Keratinocyte (primary cell): ENCODE results near the gene GMEB2. TPM values are rescaled to one million over a fixed set of nuclear protein-coding genes. Genes with fewer than 3 reads are reported as not detected.
"Not testable (repeated sequence)": the region's sequence is repeated elsewhere in the genome, so short reads cannot be mapped to it uniquely, and the experiment has no call there.

Experiments used
- DNase-seq: peaks from one replicate; pipeline ENCODE4 v3.0.0-alpha.2; 2011; ENCODE audit warnings: low read depth, missing footprints, low spot score
- FAIRE-seq: peaks from 2 replicates; lab custom pipeline; 2011; peaks lifted over from hg19 to GRCh38; lab: Jason Lieb, UNC
- H2AFZ ChIP-seq: 2 replicates; pipeline ENCODE4 v1.6.0; 2012; ENCODE audit warnings: low read length, control low read depth, inconsistent platforms; ENCODE audit not compliant: control insufficient read depth
- H3K27ac ChIP-seq: 2 replicates; pipeline ENCODE4 v1.5.1; 2011; ENCODE audit warnings: low read length; ENCODE audit not compliant: control insufficient read depth, insufficient read depth
- H3K27me3 ChIP-seq: 3 replicates; pipeline ENCODE4 v1.6.0; 2011; ENCODE audit warnings: low read length; ENCODE audit not compliant: control insufficient read depth, insufficient read depth; ENCODE audit errors: extremely low read depth
- H3K36me3 ChIP-seq, 2 experiments: 2 replicates in 1 of 2; 3 replicates in 1 of 2; pipeline ENCODE4 v1.5.1; 2011; ENCODE audit warnings: low read length in 2 of 2, mild to moderate bottlenecking in 1 of 2; ENCODE audit not compliant: control insufficient read depth in 2 of 2, insufficient read depth in 2 of 2; ENCODE audit errors: extremely low read depth in 1 of 2
- H3K4me1 ChIP-seq: 3 replicates; pipeline ENCODE4 v1.5.1; 2011; ENCODE audit warnings: low read length; ENCODE audit not compliant: control insufficient read depth, insufficient read depth; ENCODE audit errors: extremely low read depth
- H3K4me2 ChIP-seq: 3 replicates; pipeline ENCODE4 v1.6.0; 2011; ENCODE audit warnings: low read depth, low read length; ENCODE audit not compliant: control insufficient read depth, insufficient read depth; ENCODE audit errors: extremely low read depth
- H3K4me3 ChIP-seq, 3 experiments: fragments of 200-600 bp in 1 of 3; sonication (generic) in 1 of 3; 2 replicates in 2 of 3; 3 replicates in 1 of 3; pipeline ENCODE4 v1.5.1; 2011 to 2016; ENCODE audit warnings: low read length in 3 of 3, mild to moderate bottlenecking in 3 of 3, control low read depth in 2 of 3, inconsistent platforms in 1 of 3, low read depth in 1 of 3, mixed read lengths in 1 of 3, mixed run types in 1 of 3, moderate library complexity in 1 of 3; ENCODE audit not compliant: control insufficient read depth in 2 of 3, insufficient read depth in 2 of 3; ENCODE audit errors: extremely low read depth in 1 of 3
- H3K79me2 ChIP-seq: 2 replicates; pipeline ENCODE4 v1.6.0; 2012; ENCODE audit warnings: low read length; ENCODE audit not compliant: control insufficient read depth, insufficient read depth
- H3K9ac ChIP-seq: 3 replicates; pipeline ENCODE4 v1.6.0; 2011; ENCODE audit warnings: low read length; ENCODE audit not compliant: control insufficient read depth, insufficient read depth; ENCODE audit errors: extremely low read depth
- H3K9me1 ChIP-seq: 3 replicates; pipeline ENCODE4 v1.6.0; 2011; ENCODE audit warnings: low read length; ENCODE audit not compliant: control insufficient read depth, insufficient read depth; ENCODE audit errors: extremely low read depth
- H3K9me3 ChIP-seq: 2 replicates; pipeline ENCODE4 v1.5.1; 2012; ENCODE audit warnings: low read depth, low read length; ENCODE audit not compliant: control insufficient read depth
- H4K20me1 ChIP-seq: 3 replicates; pipeline ENCODE4 v1.6.0; 2011; ENCODE audit warnings: low read length; ENCODE audit not compliant: control insufficient read depth, insufficient read depth; ENCODE audit errors: extremely low read depth
- EZH2 ChIP-seq: IDR thresholded peaks from one replicate; pipeline ENCODE4 v1.6.1; 2012; ENCODE audit warnings: inconsistent platforms, mild to moderate bottlenecking, low read length, moderate library complexity
- dilution Hi-C: fragments of 300-500 bp; cut with MboI; formaldehyde crosslinking; loops from one replicate; pipeline ENCODE4 v1.7.0; 2020; ENCODE audit warnings: low sequenced_read_pairs; ENCODE audit not compliant: extremely low pct_ligation_motif_present
- polyA plus RNA-seq, 5 experiments: library from polyadenylated mRNA; depleted of rRNA in 3 of 5; stranded (reverse) in 3 of 5; stranded (forward) in 1 of 5; unstranded in 1 of 5; fragments of >200 nt; gene quantifications; 1 replicate in 1 of 5; 2 replicates in 3 of 5; 3 replicates in 1 of 5; pipeline versions ENCODE4 v1.2.1 to v1.2.3, GENCODE V29; 2011 to 2012; ENCODE audit warnings: missing spikeins in 2 of 5, low read depth in 1 of 5, low replicate concordance in 1 of 5
- TF ChIP-seq, protein P1 (sequence below), 3 experiments: IDR thresholded peaks in 1 of 3; conservative IDR thresholded peaks in 1 of 3; optimal IDR thresholded peaks in 1 of 3; 2 replicates in 2 of 3; 3 replicates in 1 of 3; pipeline versions ENCODE3 to v1.5.1; 2011; ENCODE audit warnings: low read length in 3 of 3, mild to moderate bottlenecking in 3 of 3, moderate library complexity in 2 of 3, control low read depth in 1 of 3, inconsistent platforms in 1 of 3; ENCODE audit not compliant: insufficient read depth in 2 of 3; ENCODE audit errors: extremely low read depth in 1 of 3

Gene GMEB2
- polyA plus RNA-seq, 1 donor (not counting 4 experiments of a cell fraction or from before 2014, with no cell fraction given), result 5.1 TPM

DNA sequence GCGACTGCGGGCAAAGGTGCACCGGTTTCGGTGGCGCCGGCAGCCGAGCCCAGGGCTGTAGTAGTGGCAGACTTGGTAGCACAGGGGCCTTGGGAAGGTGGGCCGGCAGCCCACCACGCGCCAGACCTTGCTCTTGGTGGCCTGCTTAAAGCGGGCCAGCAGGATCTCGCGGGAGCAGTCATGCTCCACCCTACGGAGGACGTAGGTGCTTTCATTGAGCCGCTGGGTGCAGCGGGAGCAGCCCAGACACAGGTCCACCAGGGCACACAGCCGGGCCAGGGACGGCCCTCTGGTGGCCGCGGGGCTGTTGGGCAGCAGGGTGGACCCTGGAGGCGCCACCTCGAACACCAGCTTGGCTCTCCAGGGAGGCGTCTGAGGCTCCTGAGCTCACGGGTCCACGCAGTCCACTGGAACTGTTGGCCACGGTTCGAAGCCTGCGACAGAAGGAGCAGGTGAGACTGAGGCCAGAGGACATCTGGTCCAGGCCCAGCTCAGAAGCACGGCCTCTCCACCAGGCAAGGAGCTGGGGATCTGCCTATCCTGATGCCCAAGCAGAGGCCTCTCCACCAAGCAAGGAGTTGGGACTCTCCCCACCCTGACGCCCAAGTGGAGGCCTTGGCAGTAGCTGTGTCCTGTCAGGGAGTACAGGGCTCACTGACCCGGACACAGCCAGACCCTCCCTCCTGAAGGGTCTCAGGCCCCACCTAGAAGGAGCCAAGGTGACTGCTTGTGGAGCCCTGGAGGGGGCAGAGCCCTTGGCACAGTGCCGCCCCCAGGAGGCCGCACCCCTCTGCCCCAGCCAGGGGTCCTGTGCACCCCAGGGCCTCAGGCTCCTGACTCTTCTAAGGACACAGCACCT lies 53.9 kb downstream of the GMEB2 start:
- TF ChIP-seq, protein P1, sequence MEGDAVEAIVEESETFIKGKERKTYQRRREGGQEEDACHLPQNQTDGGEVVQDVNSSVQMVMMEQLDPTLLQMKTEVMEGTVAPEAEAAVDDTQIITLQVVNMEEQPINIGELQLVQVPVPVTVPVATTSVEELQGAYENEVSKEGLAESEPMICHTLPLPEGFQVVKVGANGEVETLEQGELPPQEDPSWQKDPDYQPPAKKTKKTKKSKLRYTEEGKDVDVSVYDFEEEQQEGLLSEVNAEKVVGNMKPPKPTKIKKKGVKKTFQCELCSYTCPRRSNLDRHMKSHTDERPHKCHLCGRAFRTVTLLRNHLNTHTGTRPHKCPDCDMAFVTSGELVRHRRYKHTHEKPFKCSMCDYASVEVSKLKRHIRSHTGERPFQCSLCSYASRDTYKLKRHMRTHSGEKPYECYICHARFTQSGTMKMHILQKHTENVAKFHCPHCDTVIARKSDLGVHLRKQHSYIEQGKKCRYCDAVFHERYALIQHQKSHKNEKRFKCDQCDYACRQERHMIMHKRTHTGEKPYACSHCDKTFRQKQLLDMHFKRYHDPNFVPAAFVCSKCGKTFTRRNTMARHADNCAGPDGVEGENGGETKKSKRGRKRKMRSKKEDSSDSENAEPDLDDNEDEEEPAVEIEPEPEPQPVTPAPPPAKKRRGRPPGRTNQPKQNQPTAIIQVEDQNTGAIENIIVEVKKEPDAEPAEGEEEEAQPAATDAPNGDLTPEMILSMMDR (optimal IDR thresholded peaks at IDR 0.05 in 1 of 3, IDR thresholded peaks at IDR 0.05 in 1 of 3, conservative IDR thresholded peaks at IDR 0.05 in 1 of 3; ENCODE audit: extremely low read depth in 1 of 3, insufficient read depth in 2 of 3, low read length in 3 of 3), result peak in 2 of 3 experiments; percentile 16 to 25
- no peak for TF ChIP-seq EZH2
- peak overlapping the region; percentile 93 for H3K9ac ChIP-seq
- H3K4me3 ChIP-seq, result peak overlapping the region; percentile 78 to 96 (median 91)
- peaks cover under 1% of the 10 kb centered on the region for H4K20me1 ChIP-seq
- H3K27me3 ChIP-seq, result no peaks in the 10 kb centered on the region
- DNase-seq (no peak), FAIRE-seq (no peak)
- dilution Hi-C loops, result no loop called here
- H3K4me1 ChIP-seq, result peaks cover 13% of the 10 kb centered on the region
- peak overlapping the region; percentile 74 for H3K4me2 ChIP-seq
- no peak overlapping the region for H2AFZ ChIP-seq
- H3K27ac ChIP-seq, result peak overlapping the region; percentile 80
- no peaks in the 10 kb centered on the region for H3K9me1 ChIP-seq
- peaks cover 18% of the 10 kb centered on the region for H3K79me2 ChIP-seq
- H3K36me3 ChIP-seq, result peaks cover 3 to 10% of the 10 kb centered on the region in 2 experiments
- H3K9me3 ChIP-seq, result no peaks in the 10 kb centered on the region

DNA sequence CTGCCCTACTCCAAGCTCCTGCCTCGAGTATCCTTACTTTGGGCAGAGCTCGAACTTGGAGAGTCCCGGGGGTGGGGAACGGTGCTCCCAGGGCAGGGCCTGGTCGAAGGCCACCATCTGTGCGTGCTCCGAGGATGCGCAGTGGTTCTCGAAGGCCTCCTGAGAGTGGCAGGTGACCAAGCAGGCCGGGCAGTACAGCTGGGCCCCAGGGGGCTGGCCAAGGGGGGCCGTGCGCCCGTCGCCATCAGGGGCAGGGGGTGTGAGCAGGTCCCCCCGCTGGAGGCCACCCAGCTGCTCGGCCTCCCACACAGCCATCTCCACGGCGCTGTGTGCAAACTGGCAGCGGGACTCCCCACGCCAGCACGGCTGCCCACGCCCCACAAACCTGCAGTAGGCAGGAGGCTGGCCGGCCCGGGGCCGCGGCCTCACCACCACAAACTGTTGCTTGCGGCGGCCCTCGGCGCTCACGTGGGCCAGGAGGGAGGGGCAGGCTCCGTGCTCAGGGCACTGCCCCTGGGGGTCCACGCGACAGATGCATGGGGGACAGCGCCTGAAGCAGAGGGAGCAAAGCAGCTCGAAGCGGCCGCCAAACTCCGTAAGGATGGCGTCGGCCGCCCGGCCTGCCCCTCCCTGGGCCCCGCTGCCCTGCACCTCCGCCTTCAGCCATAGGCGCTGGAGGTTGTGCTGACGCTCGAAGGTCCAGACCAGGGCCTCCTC lies 54.7 kb downstream of the GMEB2 start:
- dilution Hi-C loops, result no loop called here
- H3K36me3 ChIP-seq, result peaks cover 3 to 15% of the 10 kb centered on the region in 2 experiments
- H3K9me3 ChIP-seq, result no peaks in the 10 kb centered on the region
- TF ChIP-seq EZH2, result no peak
- TF ChIP-seq, protein P1 (optimal IDR thresholded peaks at IDR 0.05 in 1 of 3, IDR thresholded peaks at IDR 0.05 in 1 of 3, conservative IDR thresholded peaks at IDR 0.05 in 1 of 3; ENCODE audit: extremely low read depth in 1 of 3, insufficient read depth in 2 of 3, low read length in 3 of 3), result no peak
- FAIRE-seq (no peak), DNase-seq (no peak)
- H3K27me3 ChIP-seq, result no peaks in the 10 kb centered on the region
- H2AFZ ChIP-seq, result no peak overlapping the region
- H3K4me1 ChIP-seq, result peaks cover 13% of the 10 kb centered on the region
- H3K9me1 ChIP-seq, result no peaks in the 10 kb centered on the region
- peaks cover 20% of the 10 kb centered on the region for H3K79me2 ChIP-seq
- peaks cover 5% of the 10 kb centered on the region for H4K20me1 ChIP-seq
- H3K4me3 ChIP-seq, result no peak overlapping the region
- no peak overlapping the region for H3K9ac ChIP-seq
- H3K4me2 ChIP-seq, result no peak overlapping the region
- no peak overlapping the region for H3K27ac ChIP-seq

DNA sequence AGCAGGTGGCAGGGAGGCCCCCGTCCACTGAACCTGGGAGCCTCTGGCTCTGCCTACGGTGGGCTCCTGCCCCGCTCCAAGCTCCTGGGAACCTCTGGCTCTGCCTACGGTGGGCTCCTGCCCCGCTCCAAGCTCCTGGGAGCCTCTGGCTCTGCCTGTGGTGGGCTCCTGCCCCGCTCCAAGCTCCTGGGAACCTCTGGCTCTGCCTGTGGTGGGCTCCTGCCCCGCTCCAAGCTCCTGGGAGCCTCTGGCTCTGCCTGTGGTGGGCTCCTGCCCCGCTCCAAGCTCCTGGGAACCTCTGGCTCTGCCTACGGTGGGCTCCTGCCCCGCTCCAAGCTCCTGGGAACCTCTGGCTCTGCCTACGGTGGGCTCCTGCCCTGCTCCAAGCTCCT lies 55.8 kb downstream of the GMEB2 start:
- H3K9me1 ChIP-seq, FAIRE-seq, H4K20me1 ChIP-seq, H3K9me3 ChIP-seq, dilution Hi-C loops, DNase-seq, H3K9ac ChIP-seq, H2AFZ ChIP-seq, H3K27ac ChIP-seq, H3K27me3 ChIP-seq, H3K4me3 ChIP-seq, H3K4me2 ChIP-seq: not testable (repeated sequence)
- H3K79me2 ChIP-seq, result peaks cover 20% of the 10 kb centered on the region
- peaks cover 3 to 21% of the 10 kb centered on the region in 2 experiments for H3K36me3 ChIP-seq
- peaks cover 13% of the 10 kb centered on the region for H3K4me1 ChIP-seq
